ENCODE data around the gene DNAH3.
"Not testable (repeated sequence)": the region's sequence is repeated elsewhere in the genome, so short reads cannot be mapped to it uniquely, and the experiment has no call there.

Gene DNAH3

GRCh38 chr16:21150375-21151001, at the start of gene DNAH3:
Gene DNAH3 (minus strand): TSS chr16:21150846. CDS start chr16:21150319, 527 bp downstream.
- no peak for DNase-seq

- DNase-seq, result no peak
Observed at GRCh38 chr16:21199607-21200218, 49.1 kb upstream of the DNAH3 start.

DNA sequence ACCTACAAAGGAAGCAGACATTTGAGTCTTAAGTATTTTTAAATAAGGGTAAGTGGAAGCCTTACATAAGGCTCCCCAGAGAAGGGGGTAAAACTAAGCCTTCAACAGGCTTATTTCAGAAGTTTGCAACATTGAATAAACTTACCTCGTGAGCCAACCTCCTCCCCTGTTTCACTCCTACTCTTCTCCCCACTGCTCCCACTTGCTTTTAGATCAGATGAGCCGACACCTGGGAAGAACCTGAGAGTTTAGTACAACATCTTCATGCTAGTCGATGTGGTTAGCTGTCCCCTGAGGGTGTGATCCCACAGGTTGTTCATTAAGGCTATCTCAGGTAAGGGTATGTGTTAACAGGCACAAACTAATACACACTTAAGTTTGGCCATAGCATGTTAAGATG, 47.0 kb upstream of the DNAH3 start:
- DNase-seq, result no peak

DNA sequence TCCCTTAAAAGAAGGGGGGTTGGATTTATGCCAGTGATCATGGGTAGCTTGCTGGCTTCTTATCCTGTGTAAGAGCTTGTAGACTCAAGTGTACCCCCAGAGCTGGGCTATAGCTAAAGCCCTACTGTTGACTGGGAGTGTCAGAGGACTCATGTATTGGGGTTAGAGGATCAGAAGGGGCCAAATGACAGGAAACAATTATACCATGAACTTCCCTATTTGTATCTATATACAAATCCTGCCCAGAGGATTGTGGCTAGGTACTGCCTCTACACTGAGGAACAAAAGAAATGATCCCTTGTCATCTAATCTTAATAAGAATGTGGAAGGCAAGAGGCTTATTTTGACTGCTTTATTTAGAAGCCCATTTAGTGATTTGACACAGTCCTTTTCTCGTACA, 46.5 kb upstream of the DNAH3 start:
- DNase-seq, result no peak

- DNase-seq, result not testable (repeated sequence)
Observed at GRCh38 chr16:21195330-21195729, 44.7 kb upstream of the DNAH3 start.

DNA sequence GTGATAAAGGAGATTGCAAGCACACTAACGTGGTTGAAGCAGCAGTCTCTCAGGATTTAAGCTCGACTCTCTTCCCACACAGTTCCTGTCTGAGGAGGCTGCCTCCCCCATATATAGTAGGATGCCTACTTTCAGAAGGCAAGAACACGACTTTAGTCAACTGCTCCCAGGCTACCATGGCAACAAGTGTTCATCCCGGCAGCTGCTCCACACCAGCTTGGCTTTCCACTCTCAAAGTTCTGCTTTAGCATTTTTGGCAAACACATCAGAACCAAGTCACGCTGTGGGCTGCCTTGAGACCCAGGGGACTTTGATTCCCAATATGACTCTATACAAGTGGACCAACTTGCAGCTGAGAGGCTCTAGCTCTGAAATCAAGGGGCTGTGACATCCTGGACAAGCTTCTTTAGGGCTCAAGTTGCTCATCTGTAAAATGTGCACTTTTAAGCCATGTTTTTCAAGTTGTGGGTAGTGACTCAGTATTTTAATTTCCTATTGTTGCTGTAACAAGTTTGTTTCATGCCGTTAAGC, 44.2 kb upstream of the DNAH3 start:
- DNase-seq, result no peak

DNA sequence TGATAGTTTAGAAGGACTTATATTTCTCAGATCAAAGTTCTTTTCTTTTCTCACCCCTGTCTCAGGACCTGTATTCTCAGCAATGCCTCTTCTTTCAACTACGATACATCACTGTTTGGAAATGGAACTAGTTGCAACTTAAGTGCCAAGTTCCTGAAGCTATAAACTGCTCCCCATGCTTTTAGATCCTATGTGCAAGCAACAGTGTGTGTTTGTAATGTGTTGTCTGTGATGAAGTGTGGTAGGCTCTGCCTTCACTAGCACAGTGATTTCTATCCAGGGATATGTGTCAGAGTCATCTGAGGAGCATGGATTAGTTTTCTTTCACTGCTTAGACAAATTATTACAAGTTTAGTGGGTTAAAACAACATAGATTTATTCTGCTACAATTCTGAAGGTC, 42.3 kb upstream of the DNAH3 start:
- no peak for DNase-seq

DNA sequence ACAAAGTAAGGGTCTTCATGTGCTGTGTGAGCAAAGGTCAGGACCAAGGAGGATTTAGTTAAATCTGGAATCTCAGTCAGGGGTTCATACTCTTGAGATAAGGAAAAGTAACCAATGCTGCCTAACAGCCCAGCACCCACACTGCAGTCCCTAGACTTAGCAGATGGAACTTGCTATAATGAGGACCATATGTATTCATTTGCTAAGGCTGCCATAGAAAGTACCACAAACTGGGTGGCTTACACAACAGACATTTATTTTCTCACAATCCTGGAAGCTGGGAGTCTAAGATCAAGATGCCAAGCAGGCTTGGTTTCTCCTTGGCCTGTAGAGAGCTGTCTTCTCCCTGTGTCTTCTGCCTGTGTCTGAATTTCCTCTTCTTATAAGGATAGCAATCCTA, 40.0 kb upstream of the DNAH3 start:
- DNase-seq, result no peak

DNA sequence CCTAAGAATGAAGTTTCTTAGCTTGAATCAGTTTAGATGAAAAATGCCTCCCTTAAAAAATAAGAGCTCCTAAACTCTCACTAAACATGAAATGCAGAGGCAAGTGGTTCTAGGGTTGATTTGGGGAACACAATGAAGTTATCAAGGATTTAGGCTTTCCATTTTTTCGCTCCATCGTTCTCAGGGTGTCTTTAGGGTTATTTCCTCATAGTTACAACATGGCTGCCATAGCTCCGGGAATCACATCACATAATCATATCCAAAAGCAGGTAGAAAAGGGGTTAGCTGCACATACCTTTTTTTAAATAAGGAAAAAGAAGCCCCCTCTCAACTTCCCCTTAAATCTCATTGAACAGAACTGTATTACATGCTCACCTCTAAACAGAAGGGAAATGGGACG, 39.4 kb upstream of the DNAH3 start:
- no peak for DNase-seq

- DNase-seq, result no peak
Observed at GRCh38 chr16:21189311-21189710, 38.7 kb upstream of the DNAH3 start.

DNA sequence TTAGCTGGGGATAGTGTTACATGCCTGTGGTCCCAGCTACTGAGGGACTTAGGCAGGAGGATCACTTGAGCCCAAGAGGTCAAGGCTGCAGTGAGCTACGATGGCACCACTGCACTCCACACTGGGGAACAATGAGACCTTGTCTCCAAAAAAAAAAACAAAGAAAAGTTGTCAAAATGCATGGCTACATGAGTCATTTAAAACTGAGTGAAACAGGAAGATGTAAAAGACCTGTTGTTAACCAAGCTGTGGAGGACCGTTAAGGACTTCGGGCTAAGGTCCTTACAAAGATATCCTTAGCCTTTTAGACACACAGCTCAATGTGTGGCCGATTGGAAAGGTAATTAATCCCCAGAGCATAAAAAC, 35.7 kb upstream of the DNAH3 start:
- no peak for DNase-seq

GRCh38 chr16:21185659-21186325, 35.1 kb upstream of the DNAH3 start:
- no peak for DNase-seq

DNA sequence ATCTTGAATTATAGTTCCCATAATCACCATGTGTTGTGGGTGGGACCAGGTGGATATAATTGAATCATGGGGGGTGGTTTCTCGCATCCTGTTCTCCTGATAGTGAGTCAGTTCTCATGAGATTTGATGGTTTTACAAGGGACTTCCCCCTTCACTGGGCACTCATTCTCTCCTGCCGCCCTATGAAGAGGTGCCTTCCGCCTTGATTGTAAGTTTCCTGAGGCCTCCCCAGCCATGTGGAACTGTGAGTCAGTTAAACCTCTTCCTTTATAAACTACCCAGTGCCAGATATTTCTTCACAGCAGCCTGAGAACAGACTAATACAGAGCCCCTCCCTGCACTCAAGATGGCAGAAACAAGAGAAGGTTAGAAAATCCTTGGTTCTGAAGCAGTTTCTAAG, 34.2 kb upstream of the DNAH3 start:
- peak in 1 of 2 experiments; percentile 6 for DNase-seq

- DNase-seq, result no peak
Observed at GRCh38 chr16:21183995-21184394, 33.3 kb upstream of the DNAH3 start.

GRCh38 chr16:21179983-21180365, 29.3 kb upstream of the DNAH3 start:
- DNase-seq, result no peak

DNA sequence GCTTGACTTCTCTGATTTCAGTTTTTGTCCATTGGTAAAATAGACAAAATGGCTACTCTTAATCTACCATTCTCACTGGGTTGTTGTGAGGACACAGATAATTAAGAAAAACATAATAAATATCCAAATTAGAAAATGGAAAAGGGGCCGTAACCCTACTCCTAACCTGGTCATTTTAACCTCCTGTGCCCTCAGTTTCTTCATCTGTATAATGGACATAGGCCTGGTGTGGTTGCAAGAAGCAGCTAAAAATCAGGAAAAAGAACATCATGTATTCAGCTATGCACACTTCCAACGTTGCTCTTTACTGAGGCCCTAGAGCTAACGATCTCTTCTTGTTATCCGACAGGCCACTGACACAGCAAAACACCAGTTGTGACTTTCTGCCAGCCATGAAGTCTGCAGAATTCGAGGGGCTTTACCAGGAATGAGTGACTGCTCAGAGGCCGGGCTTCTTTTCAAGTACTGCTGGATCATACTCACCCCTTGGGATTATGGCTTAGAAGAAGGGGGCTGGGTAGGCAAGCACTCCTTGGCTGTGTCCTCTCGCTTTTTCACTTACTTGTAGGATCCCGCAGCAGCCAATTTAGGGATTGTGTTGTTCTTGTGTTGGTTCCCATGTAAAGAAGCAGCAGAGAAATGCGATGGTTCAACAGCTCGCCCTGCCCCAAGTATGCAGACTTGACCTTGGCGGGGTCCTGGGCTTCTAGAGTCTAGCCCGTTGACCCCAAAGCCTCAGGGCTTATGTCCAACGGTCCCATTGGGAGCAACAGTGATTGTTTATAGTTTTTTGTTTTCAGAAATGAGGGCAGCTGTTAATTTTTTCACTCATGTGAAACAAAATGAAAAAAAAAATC, 28.7 kb upstream of the DNAH3 start:
- DNase-seq, result no peak

GRCh38 chr16:21175397-21175796, 24.8 kb upstream of the DNAH3 start:
- no peak for DNase-seq

DNA sequence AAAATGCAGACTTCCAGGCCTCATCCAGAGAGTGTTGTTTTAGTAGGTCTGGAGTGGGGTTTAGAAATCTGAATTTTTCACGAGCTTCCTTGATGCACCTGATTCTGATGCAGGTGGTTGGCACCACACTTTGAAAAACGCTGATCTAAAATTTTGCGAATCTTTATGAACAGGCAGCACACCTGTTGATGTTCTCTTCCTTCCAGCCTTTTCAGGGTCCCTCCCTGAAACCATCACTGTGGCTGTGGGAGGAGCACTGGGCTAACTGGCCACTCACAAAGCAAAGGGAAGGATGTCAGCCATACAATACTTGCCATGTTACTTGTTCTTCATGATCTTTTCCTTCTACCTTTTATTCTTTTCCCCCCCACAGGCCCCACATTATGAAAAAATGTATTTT, 22.0 kb upstream of the DNAH3 start:
- no peak for DNase-seq

DNA sequence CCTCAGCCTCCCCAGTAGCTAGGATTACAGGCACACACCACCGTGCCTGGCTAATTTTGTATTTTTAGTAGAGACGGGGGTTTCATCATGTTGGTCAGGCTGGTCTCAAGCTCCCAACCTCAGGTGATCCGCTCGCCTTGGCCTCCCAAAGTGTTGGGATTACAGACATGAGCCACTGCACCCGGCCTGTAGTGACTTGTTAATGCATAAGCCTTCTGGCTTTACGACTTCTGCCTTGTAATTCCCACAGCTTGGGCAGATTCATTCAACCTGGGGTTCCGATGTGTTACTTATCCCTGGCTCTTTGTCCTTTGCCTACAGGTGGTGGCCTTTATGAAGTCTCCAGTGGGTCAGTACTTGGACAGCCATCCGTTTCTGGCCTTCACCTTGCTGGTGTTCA, 19.5 kb upstream of the DNAH3 start:
- not testable (repeated sequence) for DNase-seq

DNA sequence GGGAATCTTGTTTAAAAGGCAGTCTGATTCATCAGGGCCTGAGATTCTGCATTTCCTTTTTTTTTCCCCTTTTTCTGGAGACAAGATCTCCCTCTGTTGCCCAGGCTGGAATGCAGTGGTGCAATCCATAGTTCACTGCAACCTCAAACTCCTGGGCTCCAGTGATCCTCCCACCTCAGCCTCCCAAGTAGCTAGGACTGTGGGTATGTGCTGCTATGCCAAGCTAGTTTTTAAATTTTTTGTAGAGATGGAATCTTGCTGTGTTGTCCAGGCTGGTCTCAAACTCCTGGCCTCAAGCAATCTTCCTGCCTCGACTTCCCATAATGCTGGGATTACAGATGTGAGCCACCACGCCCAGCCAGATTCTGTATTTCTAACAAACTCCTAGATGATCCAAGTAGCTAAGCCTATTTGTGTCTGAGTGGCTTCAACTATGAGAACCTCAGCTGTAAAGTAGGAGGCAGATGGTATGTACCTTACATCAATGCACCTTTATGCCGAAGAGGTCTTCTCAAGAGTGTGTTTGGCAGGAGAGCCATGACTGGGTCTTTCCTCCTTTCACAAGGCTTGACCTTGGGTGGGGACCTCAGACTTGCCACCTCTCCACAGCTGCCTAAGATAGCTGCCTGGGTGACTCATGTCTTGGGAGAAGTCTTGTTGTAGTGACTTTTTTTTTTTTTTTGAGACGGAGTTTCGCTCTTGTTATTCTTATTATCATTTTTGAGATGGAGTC, 18.8 kb upstream of the DNAH3 start:
- no peak for DNase-seq

GRCh38 chr16:21167929-21168602, 17.4 kb upstream of the DNAH3 start:
- no peak for DNase-seq

DNA sequence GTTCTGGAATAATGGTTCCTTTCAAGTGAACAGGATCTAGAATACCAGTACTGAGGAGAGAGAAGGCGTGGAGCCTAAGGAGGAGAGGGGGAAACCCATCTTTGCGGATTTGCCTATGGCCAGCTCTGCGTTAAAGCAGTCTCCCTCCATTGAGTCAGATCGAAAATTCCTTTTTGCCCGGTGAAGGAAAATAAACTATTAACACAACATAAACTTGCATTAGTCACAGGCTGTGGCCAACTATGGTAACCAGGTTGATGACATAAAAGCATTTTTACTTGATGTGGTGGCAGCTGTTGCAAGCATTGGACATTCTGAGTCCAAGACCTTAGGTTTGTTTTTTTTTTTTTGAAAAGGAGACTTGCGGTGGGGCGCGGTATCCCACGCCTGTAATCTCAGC, 16.7 kb upstream of the DNAH3 start:
- DNase-seq, result no peak

All from stimulated activated CD4-positive, alpha-beta T cell treated with anti-CD3 and anti-CD28 coated beads, Interleukin-4, amount 100 ng/mL, for 4 hours (primary cell).